Colonic mucosa (tissue), 4 donors: Measurements from ENCODE around the gene PBLD. TPM values are rescaled to one million over a fixed set of nuclear protein-coding genes. Genes with fewer than 3 reads are reported as not detected.

ENCODE experiments used
- DNase-seq: peaks from one replicate; pipeline ENCODE4 v3.0.0-alpha.2; 2020
- H3K27ac ChIP-seq: fragments of 200-600 bp; one replicate; pipeline ENCODE4 v1.8.0; 2021
- H3K27me3 ChIP-seq: fragments of 200-600 bp; one replicate; pipeline ENCODE4 v1.8.0; 2021
- H3K36me3 ChIP-seq: fragments of 200-600 bp; one replicate; pipeline ENCODE4 v1.8.0; 2021
- H3K4me1 ChIP-seq: fragments of 200-600 bp; one replicate; pipeline ENCODE4 v1.8.0; 2021; ENCODE audit warnings: mild to moderate bottlenecking
- H3K4me3 ChIP-seq: fragments of 200-600 bp; one replicate; pipeline ENCODE4 v1.8.0; 2021
- H3K9ac ChIP-seq, 2 donors: one replicate each; pipeline ENCODE4 v1.7.0; 2013; ENCODE audit warnings: control low read depth in 2 of 2, low read depth in 2 of 2, low read length in 2 of 2
- H3K9me3 ChIP-seq: fragments of 200-600 bp; one replicate; pipeline ENCODE4 v1.8.0; 2021
- intact Hi-C: fragments of 100-400 bp; cut with DNase I; formaldehyde crosslinking; loops from one replicate; pipeline ENCODE4 v1.14.1; 2022
- total RNA-seq, 2 donors: library from RNA; stranded (reverse); fragmentation: NEBNext Ultra II Directional in 1 of 2; extraction: Animal tissue kit (Norgen Biotek cat#: 25700) in 1 of 2; gene quantifications; one replicate each; pipeline ENCODE4 v1.2.1, GENCODE V29; 2021
- TF ChIP-seq, protein P1 (sequence below): fragments of 200-600 bp; IDR thresholded peaks from one replicate; pipeline ENCODE4 v1.8.0; 2022; ENCODE audit warnings: antibody characterized with exemption, mild to moderate bottlenecking
- donor health status: healthy.
- donor health status: DM: no; HTN: no; CAD: no.
- donor health status: DM: no; HTN: no; CAD: no.

Gene PBLD
- total RNA-seq, 2 donors from 2014 or later, result 20.9 to 78.2 TPM

DNA sequence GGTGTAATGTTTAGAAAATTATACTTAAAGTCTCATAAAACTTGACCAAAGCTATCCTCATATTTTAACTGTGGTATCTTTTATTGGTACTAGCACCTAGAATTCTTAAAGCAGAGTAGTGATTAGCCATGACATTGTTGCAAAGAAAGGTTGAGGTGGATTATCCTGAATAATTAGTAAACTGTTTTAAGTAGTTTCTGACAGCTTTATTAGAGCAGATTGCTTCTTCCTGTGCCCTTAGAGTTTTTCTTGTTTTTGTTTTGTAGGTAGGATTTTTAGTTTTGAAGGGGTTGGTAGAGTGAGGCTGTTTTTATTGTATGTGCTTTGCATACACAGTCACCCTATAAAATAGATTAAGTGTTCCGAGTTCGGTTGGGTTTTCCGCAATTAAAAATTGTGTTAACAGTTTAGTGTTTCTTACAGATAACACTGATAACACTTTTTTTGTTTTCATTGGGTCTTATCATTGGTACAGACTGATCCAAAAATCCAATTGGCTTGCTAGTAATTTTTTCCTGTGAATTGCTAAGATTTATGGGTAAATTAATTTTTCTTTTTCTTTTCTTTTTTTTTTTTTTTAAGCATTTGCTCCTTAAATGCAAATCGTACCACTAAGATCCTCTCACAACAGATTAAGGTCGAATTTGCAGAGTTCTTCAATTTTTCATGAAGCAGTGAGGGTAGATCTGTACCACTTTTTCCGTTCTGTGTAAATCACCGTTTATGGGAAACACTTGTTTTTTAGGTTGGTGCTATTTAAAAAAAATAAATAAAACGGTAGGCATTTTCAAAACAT lies 2.1 kb upstream of the PBLD start:
- H3K36me3 ChIP-seq, result peaks cover 4% of the 10 kb centered on the region
- H3K27me3 ChIP-seq, result no peaks in the 10 kb centered on the region
- TF ChIP-seq, protein P1, sequence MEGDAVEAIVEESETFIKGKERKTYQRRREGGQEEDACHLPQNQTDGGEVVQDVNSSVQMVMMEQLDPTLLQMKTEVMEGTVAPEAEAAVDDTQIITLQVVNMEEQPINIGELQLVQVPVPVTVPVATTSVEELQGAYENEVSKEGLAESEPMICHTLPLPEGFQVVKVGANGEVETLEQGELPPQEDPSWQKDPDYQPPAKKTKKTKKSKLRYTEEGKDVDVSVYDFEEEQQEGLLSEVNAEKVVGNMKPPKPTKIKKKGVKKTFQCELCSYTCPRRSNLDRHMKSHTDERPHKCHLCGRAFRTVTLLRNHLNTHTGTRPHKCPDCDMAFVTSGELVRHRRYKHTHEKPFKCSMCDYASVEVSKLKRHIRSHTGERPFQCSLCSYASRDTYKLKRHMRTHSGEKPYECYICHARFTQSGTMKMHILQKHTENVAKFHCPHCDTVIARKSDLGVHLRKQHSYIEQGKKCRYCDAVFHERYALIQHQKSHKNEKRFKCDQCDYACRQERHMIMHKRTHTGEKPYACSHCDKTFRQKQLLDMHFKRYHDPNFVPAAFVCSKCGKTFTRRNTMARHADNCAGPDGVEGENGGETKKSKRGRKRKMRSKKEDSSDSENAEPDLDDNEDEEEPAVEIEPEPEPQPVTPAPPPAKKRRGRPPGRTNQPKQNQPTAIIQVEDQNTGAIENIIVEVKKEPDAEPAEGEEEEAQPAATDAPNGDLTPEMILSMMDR, result no peak
- H3K9me3 ChIP-seq, result no peaks in the 10 kb centered on the region
- peaks cover 16% of the 10 kb centered on the region for H3K4me1 ChIP-seq
- H3K4me3 ChIP-seq, result peak overlapping the region; percentile 77
- peak overlapping the region in 1 of 2 donors; percentile 28 for H3K9ac ChIP-seq
- DNase-seq, result no peak
- H3K27ac ChIP-seq, result no peak overlapping the region
- intact Hi-C loops, result no loop called here

DNA sequence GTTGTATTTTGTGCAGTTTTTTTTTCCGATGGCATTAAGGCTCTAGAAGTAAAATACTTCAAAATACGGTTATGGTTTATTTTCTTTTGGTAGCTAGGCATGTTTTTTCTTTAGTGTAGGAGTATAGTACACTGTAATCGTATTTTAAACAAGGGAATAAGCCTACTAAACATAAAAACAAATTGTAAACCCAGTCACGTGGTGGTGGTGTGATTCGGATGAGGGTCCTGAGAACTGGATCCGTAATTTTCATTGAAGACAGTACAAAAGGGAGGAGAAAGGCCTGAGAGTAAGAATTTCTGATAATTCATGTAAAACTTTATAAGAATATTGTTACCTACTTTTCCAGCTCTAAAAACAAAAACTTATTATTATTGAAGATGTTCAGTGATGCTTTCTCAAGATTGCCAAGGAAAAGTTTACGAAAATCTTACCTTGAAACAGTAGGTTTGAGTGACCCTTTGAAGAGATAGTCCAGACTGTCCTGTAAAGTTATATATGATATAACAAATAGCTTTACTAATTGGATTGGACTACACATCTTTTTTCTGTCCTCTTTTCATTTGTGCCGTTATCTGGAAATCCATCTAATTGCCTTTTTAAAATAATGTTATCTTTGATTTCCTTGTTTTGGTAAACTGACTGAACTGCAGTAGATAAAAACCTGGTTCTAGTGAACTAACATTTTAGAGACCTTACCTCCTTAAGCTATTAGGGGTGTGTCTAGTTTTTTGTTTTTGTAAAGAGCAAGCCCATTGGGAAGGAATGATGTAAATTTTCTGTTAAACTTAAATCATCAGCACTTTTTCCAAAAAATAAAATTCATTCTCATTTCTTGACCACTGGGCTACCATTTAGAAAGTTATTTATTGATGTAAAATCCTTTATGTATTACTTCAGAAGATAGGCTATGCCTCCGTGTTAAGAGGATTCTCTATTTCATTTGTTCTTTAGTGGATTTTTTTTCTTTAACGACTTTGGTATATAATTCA lies 1.0 kb upstream of the PBLD start:
- Histone ChIP-seq H3K9me3 (no peaks in the 10 kb centered on the region), H3K36me3 (no peaks in the 10 kb centered on the region), H3K9ac (peak overlapping the region; percentile 93 to 97), H3K27ac (peak overlapping the region; percentile 98), H3K4me3 (peak overlapping the region; percentile 77), H3K4me1 (peaks cover 16% of the 10 kb centered on the region), H3K27me3 (no peaks in the 10 kb centered on the region)
- DNase-seq, result no peak
- intact Hi-C loops, result no loop called here
- TF ChIP-seq, protein P1, result no peak

DNA sequence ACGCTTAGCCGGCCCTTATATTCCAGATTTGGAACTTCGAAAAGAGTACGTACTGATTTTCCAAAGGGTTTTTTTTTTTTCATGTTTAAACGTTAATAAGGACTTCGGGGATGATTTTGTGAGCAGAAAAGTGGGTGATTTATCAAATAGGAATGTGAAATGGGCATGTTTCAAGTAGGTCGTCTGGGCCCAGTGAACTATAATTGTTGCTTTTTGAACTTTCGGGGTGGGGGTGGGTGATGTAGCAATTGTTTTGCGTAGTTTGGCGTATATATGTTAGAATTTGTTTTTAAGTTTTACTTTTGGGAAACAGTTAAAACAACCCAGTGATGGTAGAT lies 299 bp upstream of the PBLD start:
- Histone ChIP-seq H3K27ac (peak overlapping the region; percentile 98), H3K4me3 (peak overlapping the region; percentile 77), H3K4me1 (peaks cover 16% of the 10 kb centered on the region), H3K9ac (peak overlapping the region; percentile 93 to 97), H3K27me3 (no peaks in the 10 kb centered on the region), H3K9me3 (no peaks in the 10 kb centered on the region), H3K36me3 (no peaks in the 10 kb centered on the region)
- DNase-seq, result no peak
- TF ChIP-seq, protein P1, result no peak
- intact Hi-C loops, result no loop called here

- Histone ChIP-seq H3K36me3 (no peaks in the 10 kb centered on the region), H3K27me3 (no peaks in the 10 kb centered on the region), H3K9me3 (no peaks in the 10 kb centered on the region), H3K9ac (peak within 1 kb of the TSS; percentile 93 to 97), H3K4me3 (peak within 1 kb of the TSS; percentile 77), H3K27ac (peak within 1 kb of the TSS; percentile 98), H3K4me1 (peaks cover 12% of the 10 kb centered on the region)
- TF ChIP-seq, protein P1, result no peak
- peak; percentile 99 for DNase-seq
- intact Hi-C loops, result no loop called here
These were observed 1.1 kb downstream of the PBLD start, which contains the start of gene HNRNPH3 for GRCh38 chr10:68331455-68332258. Gene HNRNPH3, plus strand, starts transcription at chr10:68332064. Its CDS starts 5,158 bp downstream, at chr10:68337222.
